Upper lobe of left lung (tissue), 6 donors: ENCODE measurements around the gene HOXD10. TPM values are rescaled to one million over a fixed set of nuclear protein-coding genes. Genes with fewer than 3 reads are reported as not detected.

Experiments used
- ATAC-seq, 2 donors: fragments of 200-7000 bp; cut with Tn5 transposase; one replicate each; pipeline ENCODE4 v1.9.1; 2022; ENCODE audit warnings: mild to moderate bottlenecking in 2 of 2, moderate library complexity in 2 of 2; ENCODE audit not compliant: low FRiP score in 2 of 2
- DNase-seq, 2 donors: peaks; one replicate each; pipeline ENCODE4 v3.0.0-alpha.2; 2019 to 2020
- H3K27ac ChIP-seq, 4 donors: fragments of 200-600 bp; sonication (generic); one replicate each; pipeline ENCODE4 v1.5.1; 2016 to 2019
- H3K27me3 ChIP-seq, 4 donors: fragments of 200-600 bp; sonication (generic); one replicate each; pipeline ENCODE4 v1.5.1; 2017 to 2019
- H3K36me3 ChIP-seq, 4 donors: fragments of 200-600 bp; sonication (generic); one replicate each; pipeline ENCODE4 v1.5.1; 2016 to 2019
- H3K4me1 ChIP-seq, 4 donors: fragments of 200-600 bp; sonication (generic); one replicate each; pipeline ENCODE4 v1.5.1; 2018 to 2019
- H3K4me3 ChIP-seq, 4 donors: fragments of 200-600 bp; sonication (generic); one replicate each; pipeline ENCODE4 v1.5.1; 2017 to 2019; ENCODE audit warnings: mild to moderate bottlenecking in 2 of 4, moderate library complexity in 1 of 4
- H3K9me3 ChIP-seq, 4 donors: fragments of 200-600 bp; sonication (generic); one replicate each; pipeline ENCODE4 v1.5.1; 2018 to 2019
- CTCF ChIP-seq, 6 experiments: fragments of 450-650 bp in 4 of 6; fragments of 200-600 bp in 2 of 6; sonication (generic) in 2 of 6; IDR thresholded peaks; one replicate each; pipeline ENCODE4 v1.5.1; 2016 to 2019; ENCODE audit warnings: antibody characterized with exemption in 6 of 6
- EP300 ChIP-seq, 4 donors: sonication (generic); formaldehyde crosslinking; IDR thresholded peaks; one replicate each; pipeline ENCODE4 v1.5.1; 2017; ENCODE audit warnings: antibody characterized with exemption in 4 of 4, control low read depth in 2 of 4
- POLR2A ChIP-seq, 4 donors: fragments of 450-650 bp; IDR thresholded peaks; one replicate each; pipeline ENCODE4 v1.5.1; 2016 to 2017; ENCODE audit warnings: antibody characterized with exemption in 4 of 4, mild to moderate bottlenecking in 2 of 4
- POLR2AphosphoS5 ChIP-seq, 2 donors: sonication (generic); formaldehyde crosslinking; IDR thresholded peaks; one replicate each; pipeline ENCODE4 v1.5.1; 2017; ENCODE audit warnings: antibody characterized with exemption in 2 of 2
- WGBS, 2 donors: methylation state at CpG; one replicate each; pipeline ENCODE4 v1.1.5; 2017 to 2018; 5-methylcytosine and 5-hydroxymethylcytosine counted together
- total RNA-seq, 6 donors: library from RNA; depleted of rRNA in 4 of 6; stranded (reverse); fragments of >200 nt in 4 of 6; gene quantifications; one replicate each; pipeline versions ENCODE4 v1.1.0 to v1.2.1, GENCODE V29; 2016 to 2021
- donor health status: DM: no; HTN: no; CAD: no; lungs with moderate emphysema.
- donor health status: DM: no; HTN: yes; CAD: no; lungs with severe emphysema.

The HOXD10 gene
- total RNA-seq, 6 donors from 2014 or later = 0.47 to 0.55 TPM; not detected in 4

GRCh38 chr2:176151442-176152287, 35.1 kb downstream of the HOXD10 start, which contains the start of gene HOXD4:
Gene HOXD4, plus strand, starts transcription at chr2:176151550. Its CDS starts 84 bp downstream, at chr2:176151634.
- Histone ChIP-seq H3K4me1 (peaks cover 0 to 35% (median 7%) of the 10 kb centered on the region in 4 donors), H3K4me3 (peak within 1 kb of the TSS in 1 of 4 donors; percentile 14), H3K27ac (no peak within 1 kb of the TSS), H3K9me3 (no peaks in the 10 kb centered on the region), H3K27me3 (peaks cover 0 to 84% (median 39%) of the 10 kb centered on the region in 4 donors), H3K36me3 (no peaks in the 10 kb centered on the region)
- ATAC-seq (peak in 1 of 2 donors; percentile 29), DNase-seq (peak in 1 of 2 donors; percentile 80)
- no peak for TF ChIP-seq POLR2AphosphoS5 (IDR thresholded peaks at IDR 0.05)
- no peak for TF ChIP-seq CTCF (IDR thresholded peaks at IDR 0.05)
- TF ChIP-seq POLR2A (IDR thresholded peaks at IDR 0.05) = no peak
- no peak for TF ChIP-seq EP300 (IDR thresholded peaks at IDR 0.05)
- 7 to 8% methylated on average over 21 to 41 of the region's 55 CpGs for WGBS, 2 donors

DNA sequence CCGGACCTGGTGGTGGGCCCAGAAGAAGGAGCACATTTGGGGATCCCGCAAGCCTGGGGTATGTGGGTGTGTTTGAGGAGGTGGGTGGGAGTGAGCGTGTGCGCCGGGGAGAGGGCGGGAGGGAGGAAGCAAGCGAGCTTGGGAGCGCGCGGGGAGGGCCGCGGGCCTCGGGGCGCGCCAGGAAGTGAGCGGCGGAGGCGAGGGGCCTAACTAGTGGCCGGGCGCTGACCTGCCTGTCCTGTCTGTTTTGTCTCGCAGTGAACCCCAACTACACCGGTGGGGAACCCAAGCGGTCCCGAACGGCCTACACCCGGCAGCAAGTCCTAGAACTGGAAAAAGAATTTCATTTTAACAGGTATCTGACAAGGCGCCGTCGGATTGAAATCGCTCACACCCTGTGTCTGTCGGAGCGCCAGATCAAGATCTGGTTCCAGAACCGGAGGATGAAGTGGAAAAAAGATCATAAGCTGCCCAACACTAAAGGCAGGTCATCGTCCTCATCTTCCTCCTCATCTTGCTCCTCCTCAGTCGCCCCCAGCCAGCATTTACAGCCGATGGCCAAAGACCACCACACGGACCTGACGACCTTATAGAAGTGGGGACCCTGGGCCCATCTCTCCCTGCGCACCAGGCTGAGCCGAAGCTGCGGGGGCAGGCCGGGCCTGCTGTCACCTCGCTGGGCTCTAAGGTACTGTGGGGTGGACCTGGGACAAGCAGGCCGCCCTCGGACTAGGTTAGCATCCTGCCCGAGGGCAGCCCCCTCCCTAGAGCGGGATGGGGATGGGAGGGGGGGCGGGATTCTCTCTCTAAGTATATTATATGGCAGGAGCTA, 36.0 kb downstream of the HOXD10 start:
- H3K36me3 ChIP-seq = no peaks in the 10 kb centered on the region
- ATAC-seq (peak in 1 of 2 donors; percentile 32), DNase-seq (peak in 1 of 2 donors; percentile 54)
- H3K27me3 ChIP-seq = peaks cover 0 to 86% (median 43%) of the 10 kb centered on the region in 4 donors
- no peak overlapping the region for H3K4me3 ChIP-seq
- H3K9me3 ChIP-seq = no peaks in the 10 kb centered on the region
- H3K27ac ChIP-seq = no peak overlapping the region
- WGBS, 2 donors = 10 to 11% methylated on average over 39 to 45 of the region's 48 CpGs
- H3K4me1 ChIP-seq = peaks cover 5 to 44% (median 11%) of the 10 kb centered on the region in 4 donors
- TF ChIP-seq POLR2AphosphoS5 (IDR thresholded peaks at IDR 0.05) (no peak), POLR2A (IDR thresholded peaks at IDR 0.05) (no peak), EP300 (IDR thresholded peaks at IDR 0.05) (no peak), CTCF (IDR thresholded peaks at IDR 0.05) (no peak)

DNA sequence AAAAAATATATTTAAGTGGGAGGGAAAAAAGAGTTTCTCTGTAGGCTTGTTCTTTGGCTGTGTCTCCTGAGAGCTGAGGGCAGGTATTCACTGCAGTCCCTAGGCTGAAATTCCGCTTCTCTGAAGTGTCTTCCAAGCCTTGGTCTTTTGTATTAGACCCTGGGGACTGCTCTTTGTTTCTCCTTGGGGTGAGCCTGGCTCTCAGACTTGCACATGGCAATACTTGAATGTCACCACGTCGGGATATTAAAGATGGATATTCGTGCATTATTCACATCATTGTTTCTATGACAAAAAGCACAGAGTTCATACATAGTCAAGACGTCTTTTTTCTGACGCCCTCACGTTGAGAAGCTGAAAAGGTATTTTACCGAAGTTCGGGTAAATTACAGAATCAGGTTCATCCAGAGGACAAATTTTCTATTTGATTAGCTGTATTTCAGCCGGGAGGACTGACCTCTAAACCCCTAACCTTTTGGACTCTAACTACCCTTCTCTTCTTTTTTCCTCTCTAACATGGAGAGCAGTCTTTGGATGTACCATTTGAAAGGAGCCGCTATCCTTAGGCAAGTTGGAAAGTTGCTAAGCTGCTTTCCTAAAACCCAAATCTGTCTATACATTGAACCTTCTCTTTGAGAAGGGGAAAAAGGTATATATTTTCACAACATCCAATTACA, 38.1 kb downstream of the HOXD10 start:
- ATAC-seq (no peak), DNase-seq (no peak)
- 17 to 24% methylated on average over 11 of the region's 11 CpGs for WGBS, 2 donors
- Histone ChIP-seq H3K27me3 (peaks cover 0 to 86% (median 43%) of the 10 kb centered on the region in 4 donors), H3K36me3 (no peaks in the 10 kb centered on the region), H3K4me3 (no peak overlapping the region), H3K9me3 (no peaks in the 10 kb centered on the region), H3K27ac (no peak overlapping the region), H3K4me1 (peaks cover 6 to 43% (median 18%) of the 10 kb centered on the region in 4 donors)
- TF ChIP-seq EP300 (IDR thresholded peaks at IDR 0.05) (no peak), CTCF (IDR thresholded peaks at IDR 0.05) (no peak), POLR2A (IDR thresholded peaks at IDR 0.05) (no peak), POLR2AphosphoS5 (IDR thresholded peaks at IDR 0.05) (no peak)

DNA sequence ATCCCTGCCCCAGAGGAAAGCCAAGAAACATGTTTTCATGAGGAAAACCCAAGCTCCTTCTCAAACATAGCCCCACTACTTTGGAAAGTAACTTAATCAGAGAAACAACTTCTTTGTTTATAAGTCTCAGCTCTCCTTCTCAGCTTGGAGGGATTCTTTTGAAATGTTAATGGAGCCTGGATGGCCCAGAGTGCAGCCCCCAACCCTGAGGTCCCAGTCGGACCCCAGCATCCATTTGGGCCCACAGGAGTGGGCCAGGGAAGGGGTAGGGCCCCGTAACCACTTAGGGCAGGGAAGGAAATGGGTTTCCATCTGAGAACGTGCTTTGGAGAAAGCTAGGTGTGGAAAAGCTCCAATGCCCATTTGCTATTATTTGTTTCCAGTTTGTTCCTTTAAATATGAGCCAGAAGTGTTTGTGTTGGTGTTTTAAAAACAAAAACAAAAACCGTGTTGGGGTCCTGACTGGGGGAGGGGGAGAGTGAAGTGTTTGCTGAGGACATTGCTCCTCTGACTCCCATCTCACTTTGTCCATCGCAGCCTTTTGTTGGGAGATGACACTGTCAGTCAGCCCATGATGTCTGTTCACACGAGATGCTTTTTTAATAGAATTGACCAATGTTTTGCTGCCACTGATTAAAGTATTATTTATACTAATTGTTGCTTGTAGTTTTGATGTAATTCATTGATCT, 38.9 kb downstream of the HOXD10 start:
- Histone ChIP-seq H3K4me1 (peaks cover 14 to 49% (median 25%) of the 10 kb centered on the region in 4 donors), H3K36me3 (no peaks in the 10 kb centered on the region), H3K9me3 (no peaks in the 10 kb centered on the region), H3K4me3 (no peak overlapping the region), H3K27ac (no peak overlapping the region), H3K27me3 (peaks cover 0 to 86% (median 47%) of the 10 kb centered on the region in 4 donors)
- ATAC-seq = no peak
- 10 to 14% methylated on average over 6 of the region's 6 CpGs for WGBS, 2 donors
- TF ChIP-seq POLR2AphosphoS5 (IDR thresholded peaks at IDR 0.05) (no peak), CTCF (IDR thresholded peaks at IDR 0.05) (no peak), EP300 (IDR thresholded peaks at IDR 0.05) (no peak), POLR2A (IDR thresholded peaks at IDR 0.05) (no peak)
- no peak for DNase-seq
